Transverse colon (tissue), 4 donors: ENCODE data around the gene RBM42.

Source experiments
- POLR2A ChIP-seq: fragments of 450-650 bp; IDR thresholded peaks from one replicate; pipeline ENCODE4 v1.6.1; 2016; ENCODE audit warnings: antibody characterized with exemption, mild to moderate bottlenecking, moderate library complexity
- POLR2AphosphoS5 ChIP-seq, 3 donors: sonication (generic); formaldehyde crosslinking; IDR thresholded peaks; one replicate each; pipeline ENCODE4 v1.6.1; 2016; ENCODE audit warnings: antibody characterized with exemption in 3 of 3
- TF ChIP-seq, protein P1 (sequence below), 5 experiments: fragments of 200-600 bp in 3 of 5; fragments of 450-650 bp in 2 of 5; sonication (generic) in 3 of 5; IDR thresholded peaks; 1 replicate in 2 of 5; 2 replicates in 3 of 5; pipeline ENCODE4 v1.5.1; 2016 to 2017; ENCODE audit warnings: antibody characterized with exemption in 5 of 5, inconsistent platforms in 3 of 5, mild to moderate bottlenecking in 2 of 5, moderate library complexity in 1 of 5

- TF ChIP-seq, protein P1, sequence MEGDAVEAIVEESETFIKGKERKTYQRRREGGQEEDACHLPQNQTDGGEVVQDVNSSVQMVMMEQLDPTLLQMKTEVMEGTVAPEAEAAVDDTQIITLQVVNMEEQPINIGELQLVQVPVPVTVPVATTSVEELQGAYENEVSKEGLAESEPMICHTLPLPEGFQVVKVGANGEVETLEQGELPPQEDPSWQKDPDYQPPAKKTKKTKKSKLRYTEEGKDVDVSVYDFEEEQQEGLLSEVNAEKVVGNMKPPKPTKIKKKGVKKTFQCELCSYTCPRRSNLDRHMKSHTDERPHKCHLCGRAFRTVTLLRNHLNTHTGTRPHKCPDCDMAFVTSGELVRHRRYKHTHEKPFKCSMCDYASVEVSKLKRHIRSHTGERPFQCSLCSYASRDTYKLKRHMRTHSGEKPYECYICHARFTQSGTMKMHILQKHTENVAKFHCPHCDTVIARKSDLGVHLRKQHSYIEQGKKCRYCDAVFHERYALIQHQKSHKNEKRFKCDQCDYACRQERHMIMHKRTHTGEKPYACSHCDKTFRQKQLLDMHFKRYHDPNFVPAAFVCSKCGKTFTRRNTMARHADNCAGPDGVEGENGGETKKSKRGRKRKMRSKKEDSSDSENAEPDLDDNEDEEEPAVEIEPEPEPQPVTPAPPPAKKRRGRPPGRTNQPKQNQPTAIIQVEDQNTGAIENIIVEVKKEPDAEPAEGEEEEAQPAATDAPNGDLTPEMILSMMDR (IDR thresholded peaks at IDR 0.05) = no peak
- TF ChIP-seq POLR2A (no peak), POLR2AphosphoS5 (IDR thresholded peaks at IDR 0.05) (no peak)
These were observed 7.1 kb upstream of the RBM42 start for GRCh38 chr19:35621708-35622107.
